ENCODE data around the gene RGS11. TPM values are rescaled to one million over a fixed set of nuclear protein-coding genes. Genes with fewer than 3 reads are reported as not detected.

RGS11 gene
- total and polyA plus RNA-seq, 2 experiments from 2014 or later: 0.74 to 1.8 TPM

DNA sequence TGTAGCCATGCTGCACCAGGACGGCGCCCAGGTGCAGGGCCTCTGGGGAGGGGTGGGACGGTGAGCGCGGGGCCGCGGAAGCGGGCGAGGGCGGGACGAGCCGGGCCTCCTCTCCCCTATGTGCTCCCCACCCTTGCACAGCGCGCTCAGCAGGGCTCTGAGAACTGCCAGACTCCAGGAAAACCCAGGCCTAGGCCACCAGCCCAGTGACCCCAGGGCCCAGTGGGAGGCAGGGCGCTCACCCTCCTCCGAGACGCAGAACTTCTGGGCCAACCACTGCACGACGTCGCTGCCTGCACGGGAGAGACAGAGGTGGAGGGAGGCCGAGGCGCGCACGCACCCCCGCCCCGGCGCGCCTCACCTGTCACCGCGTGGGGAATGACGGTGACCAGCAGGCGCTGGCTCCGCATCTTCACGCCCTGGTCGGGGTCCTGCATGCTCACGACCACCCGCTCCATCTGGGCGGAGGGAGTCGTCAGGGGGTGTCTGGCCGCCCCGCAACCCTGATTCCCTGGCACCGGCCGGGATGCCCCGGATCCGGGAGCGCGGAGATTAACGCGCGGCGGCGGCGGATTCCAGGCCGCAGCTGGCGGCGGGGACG is 603 bp downstream of the RGS11 start:
- Mint-ChIP-seq H3K36me3 (ENCODE audit: low read depth) (no peaks in the 10 kb centered on the region; the same call in 2 of the 3 replicates), H3K9me3 (no peaks in the 10 kb centered on the region), H3K4me3 (peak overlapping the region; percentile 68), H3K27ac (no peak overlapping the region), H3K4me1 (no peaks in the 10 kb centered on the region), H3K27me3 (ENCODE audit: insufficient read depth, low read depth, poor library complexity) (peaks cover 37% of the 10 kb centered on the region)
- Histone ChIP-seq H3K4me2 (peak overlapping the region; percentile 84), H3K4me1 (ENCODE audit: insufficient read depth) (no peaks in the 10 kb centered on the region), H3F3A (replicated peaks; ENCODE audit: low read depth) (peaks cover 4% of the 10 kb centered on the region; the same call in 1 of the 2 replicates), H2AFZ (peak overlapping the region; percentile 93; the same call in 1 of the 2 replicates), H3K27me3 (ENCODE audit: insufficient read depth) (peaks cover 48% of the 10 kb centered on the region), H3K4me3 (peak overlapping the region; percentile 63), H3K9me2 (ENCODE audit: insufficient read depth) (no peaks in the 10 kb centered on the region), H3K79me2 (replicated peaks; ENCODE audit: insufficient read depth) (no peaks in the 10 kb centered on the region), H4K20me1 (replicated peaks; ENCODE audit: insufficient read depth) (0 out of 2 replicates have a peak, but pooled peaks cover 2% of the 10 kb centered on the region), H3K27ac (ENCODE audit: low read depth) (no peak overlapping the region), H3K36me3 (ENCODE audit: insufficient read depth) (no peaks in the 10 kb centered on the region)
- TF ChIP-seq STAT1 (IDR thresholded peaks at IDR 0.05; ENCODE audit: unreplicated experiment): no peak
- TF ChIP-seq EZH2 (IDR thresholded peaks at IDR 0.05; ENCODE audit: low read depth, unreplicated experiment): peak; percentile 80
- no peak for TF ChIP-seq EZH2phosphoT487 (IDR thresholded peaks at IDR 0.05; ENCODE audit: unreplicated experiment)
- no peak for TF ChIP-seq POLR2AphosphoS5 (IDR thresholded peaks at IDR 0.05; ENCODE audit: low read depth)
- peak; percentile 62 for DNase-seq (ENCODE audit: low spot score)
- peak; percentile 66 for ATAC-seq

DNA sequence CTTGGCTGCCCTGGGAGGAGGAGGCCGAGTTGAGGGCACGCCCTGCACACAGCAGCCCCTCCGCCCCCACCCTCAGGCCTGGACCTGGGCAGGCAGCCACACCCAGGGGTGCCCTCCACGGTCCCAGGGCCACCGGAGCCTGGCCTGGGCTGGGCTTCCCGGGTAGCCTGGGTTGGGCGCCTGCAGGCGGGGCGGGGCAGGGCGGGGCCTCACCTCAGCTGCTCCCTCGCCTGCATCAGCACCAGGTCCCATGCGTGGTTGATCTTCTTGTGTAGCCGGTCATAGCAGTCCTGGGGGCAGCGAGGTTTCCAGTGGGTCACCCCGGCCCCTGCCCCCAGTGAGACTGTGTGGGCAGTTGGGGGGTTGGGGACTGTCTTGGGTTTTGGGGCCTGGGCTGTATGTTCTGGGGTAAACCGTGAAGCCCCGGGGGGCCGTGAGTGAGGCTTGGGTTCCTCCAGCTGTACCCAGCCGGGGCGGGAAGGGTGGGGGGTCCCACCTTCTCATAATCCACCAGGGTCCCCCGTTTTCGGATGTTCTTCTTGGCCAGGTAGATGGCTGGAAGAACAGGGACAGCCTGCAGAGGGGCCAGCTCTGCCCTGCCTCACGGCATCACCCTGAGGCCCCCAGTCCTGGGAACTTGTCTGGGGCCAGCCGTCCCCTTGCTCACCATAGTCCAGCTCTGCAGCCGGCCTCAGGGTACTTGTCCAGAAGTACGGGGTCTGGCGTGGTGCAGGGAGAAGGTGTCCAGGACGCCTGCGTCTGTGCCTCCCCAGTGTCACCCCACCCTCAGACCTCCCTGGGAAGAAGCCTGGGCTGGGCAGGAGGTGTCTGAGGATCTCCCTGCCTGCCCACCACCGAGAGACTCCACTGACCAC is 2.0 kb downstream of the RGS11 start:
- Histone ChIP-seq H3K36me3 (ENCODE audit: insufficient read depth) (no peaks in the 10 kb centered on the region), H3F3A (replicated peaks; ENCODE audit: low read depth) (no peaks in the 10 kb centered on the region; the same call in 1 of the 2 replicates), H2AFZ (no peak overlapping the region), H3K9me2 (ENCODE audit: insufficient read depth) (no peaks in the 10 kb centered on the region), H3K4me2 (no peak overlapping the region), H3K4me1 (ENCODE audit: insufficient read depth) (no peaks in the 10 kb centered on the region), H3K79me2 (replicated peaks; ENCODE audit: insufficient read depth) (no peaks in the 10 kb centered on the region), H3K4me3 (no peak overlapping the region), H4K20me1 (replicated peaks; ENCODE audit: insufficient read depth) (no peaks in the 10 kb centered on the region), H3K27me3 (ENCODE audit: insufficient read depth) (peaks cover 36% of the 10 kb centered on the region), H3K27ac (ENCODE audit: low read depth) (no peak overlapping the region)
- no peaks in the 10 kb centered on the region; the same call in 2 of the 3 replicates for H3K36me3 Mint-ChIP-seq (ENCODE audit: low read depth)
- H3K4me1 Mint-ChIP-seq: no peaks in the 10 kb centered on the region
- H3K27ac Mint-ChIP-seq: no peak overlapping the region
- TF ChIP-seq EZH2 (IDR thresholded peaks at IDR 0.05; ENCODE audit: low read depth, unreplicated experiment): no peak
- no peak for TF ChIP-seq POLR2AphosphoS5 (IDR thresholded peaks at IDR 0.05; ENCODE audit: low read depth)
- TF ChIP-seq, protein P1, sequence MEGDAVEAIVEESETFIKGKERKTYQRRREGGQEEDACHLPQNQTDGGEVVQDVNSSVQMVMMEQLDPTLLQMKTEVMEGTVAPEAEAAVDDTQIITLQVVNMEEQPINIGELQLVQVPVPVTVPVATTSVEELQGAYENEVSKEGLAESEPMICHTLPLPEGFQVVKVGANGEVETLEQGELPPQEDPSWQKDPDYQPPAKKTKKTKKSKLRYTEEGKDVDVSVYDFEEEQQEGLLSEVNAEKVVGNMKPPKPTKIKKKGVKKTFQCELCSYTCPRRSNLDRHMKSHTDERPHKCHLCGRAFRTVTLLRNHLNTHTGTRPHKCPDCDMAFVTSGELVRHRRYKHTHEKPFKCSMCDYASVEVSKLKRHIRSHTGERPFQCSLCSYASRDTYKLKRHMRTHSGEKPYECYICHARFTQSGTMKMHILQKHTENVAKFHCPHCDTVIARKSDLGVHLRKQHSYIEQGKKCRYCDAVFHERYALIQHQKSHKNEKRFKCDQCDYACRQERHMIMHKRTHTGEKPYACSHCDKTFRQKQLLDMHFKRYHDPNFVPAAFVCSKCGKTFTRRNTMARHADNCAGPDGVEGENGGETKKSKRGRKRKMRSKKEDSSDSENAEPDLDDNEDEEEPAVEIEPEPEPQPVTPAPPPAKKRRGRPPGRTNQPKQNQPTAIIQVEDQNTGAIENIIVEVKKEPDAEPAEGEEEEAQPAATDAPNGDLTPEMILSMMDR (conservative IDR thresholded peaks at IDR 0.05; ENCODE audit: low read depth in 2 of 2): no peak
- TF ChIP-seq, protein P2, sequence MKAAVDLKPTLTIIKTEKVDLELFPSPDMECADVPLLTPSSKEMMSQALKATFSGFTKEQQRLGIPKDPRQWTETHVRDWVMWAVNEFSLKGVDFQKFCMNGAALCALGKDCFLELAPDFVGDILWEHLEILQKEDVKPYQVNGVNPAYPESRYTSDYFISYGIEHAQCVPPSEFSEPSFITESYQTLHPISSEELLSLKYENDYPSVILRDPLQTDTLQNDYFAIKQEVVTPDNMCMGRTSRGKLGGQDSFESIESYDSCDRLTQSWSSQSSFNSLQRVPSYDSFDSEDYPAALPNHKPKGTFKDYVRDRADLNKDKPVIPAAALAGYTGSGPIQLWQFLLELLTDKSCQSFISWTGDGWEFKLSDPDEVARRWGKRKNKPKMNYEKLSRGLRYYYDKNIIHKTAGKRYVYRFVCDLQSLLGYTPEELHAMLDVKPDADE (IDR thresholded peaks at IDR 0.05): no peak
- TF ChIP-seq, protein P3, sequence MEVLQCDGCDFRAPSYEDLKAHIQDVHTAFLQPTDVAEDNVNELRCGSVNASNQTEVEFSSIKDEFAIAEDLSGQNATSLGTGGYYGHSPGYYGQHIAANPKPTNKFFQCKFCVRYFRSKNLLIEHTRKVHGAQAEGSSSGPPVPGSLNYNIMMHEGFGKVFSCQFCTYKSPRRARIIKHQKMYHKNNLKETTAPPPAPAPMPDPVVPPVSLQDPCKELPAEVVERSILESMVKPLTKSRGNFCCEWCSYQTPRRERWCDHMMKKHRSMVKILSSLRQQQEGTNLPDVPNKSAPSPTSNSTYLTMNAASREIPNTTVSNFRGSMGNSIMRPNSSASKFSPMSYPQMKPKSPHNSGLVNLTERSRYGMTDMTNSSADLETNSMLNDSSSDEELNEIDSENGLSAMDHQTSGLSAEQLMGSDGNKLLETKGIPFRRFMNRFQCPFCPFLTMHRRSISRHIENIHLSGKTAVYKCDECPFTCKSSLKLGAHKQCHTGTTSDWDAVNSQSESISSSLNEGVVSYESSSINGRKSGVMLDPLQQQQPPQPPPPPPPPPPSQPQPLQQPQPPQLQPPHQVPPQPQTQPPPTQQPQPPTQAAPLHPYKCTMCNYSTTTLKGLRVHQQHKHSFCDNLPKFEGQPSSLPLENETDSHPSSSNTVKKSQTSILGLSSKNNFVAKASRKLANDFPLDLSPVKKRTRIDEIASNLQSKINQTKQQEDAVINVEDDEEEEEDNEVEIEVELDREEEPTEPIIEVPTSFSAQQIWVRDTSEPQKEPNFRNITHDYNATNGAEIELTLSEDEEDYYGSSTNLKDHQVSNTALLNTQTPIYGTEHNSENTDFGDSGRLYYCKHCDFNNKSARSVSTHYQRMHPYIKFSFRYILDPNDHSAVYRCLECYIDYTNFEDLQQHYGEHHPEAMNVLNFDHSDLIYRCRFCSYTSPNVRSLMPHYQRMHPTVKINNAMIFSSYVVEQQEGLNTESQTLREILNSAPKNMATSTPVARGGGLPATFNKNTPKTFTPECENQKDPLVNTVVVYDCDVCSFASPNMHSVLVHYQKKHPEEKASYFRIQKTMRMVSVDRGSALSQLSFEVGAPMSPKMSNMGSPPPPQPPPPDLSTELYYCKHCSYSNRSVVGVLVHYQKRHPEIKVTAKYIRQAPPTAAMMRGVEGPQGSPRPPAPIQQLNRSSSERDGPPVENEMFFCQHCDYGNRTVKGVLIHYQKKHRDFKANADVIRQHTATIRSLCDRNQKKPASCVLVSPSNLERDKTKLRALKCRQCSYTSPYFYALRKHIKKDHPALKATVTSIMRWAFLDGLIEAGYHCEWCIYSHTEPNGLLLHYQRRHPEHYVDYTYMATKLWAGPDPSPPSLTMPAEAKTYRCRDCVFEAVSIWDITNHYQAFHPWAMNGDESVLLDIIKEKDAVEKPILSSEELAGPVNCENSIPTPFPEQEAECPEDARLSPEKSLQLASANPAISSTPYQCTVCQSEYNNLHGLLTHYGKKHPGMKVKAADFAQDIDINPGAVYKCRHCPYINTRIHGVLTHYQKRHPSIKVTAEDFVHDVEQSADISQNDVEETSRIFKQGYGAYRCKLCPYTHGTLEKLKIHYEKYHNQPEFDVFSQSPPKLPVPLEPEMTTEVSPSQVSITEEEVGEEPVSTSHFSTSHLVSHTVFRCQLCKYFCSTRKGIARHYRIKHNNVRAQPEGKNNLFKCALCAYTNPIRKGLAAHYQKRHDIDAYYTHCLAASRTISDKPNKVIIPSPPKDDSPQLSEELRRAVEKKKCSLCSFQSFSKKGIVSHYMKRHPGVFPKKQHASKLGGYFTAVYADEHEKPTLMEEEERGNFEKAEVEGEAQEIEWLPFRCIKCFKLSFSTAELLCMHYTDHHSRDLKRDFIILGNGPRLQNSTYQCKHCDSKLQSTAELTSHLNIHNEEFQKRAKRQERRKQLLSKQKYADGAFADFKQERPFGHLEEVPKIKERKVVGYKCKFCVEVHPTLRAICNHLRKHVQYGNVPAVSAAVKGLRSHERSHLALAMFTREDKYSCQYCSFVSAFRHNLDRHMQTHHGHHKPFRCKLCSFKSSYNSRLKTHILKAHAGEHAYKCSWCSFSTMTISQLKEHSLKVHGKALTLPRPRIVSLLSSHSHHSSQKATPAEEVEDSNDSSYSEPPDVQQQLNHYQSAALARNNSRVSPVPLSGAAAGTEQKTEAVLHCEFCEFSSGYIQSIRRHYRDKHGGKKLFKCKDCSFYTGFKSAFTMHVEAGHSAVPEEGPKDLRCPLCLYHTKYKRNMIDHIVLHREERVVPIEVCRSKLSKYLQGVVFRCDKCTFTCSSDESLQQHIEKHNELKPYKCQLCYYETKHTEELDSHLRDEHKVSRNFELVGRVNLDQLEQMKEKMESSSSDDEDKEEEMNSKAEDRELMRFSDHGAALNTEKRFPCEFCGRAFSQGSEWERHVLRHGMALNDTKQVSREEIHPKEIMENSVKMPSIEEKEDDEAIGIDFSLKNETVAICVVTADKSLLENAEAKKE (CRISPR knock-in tag; IDR thresholded peaks at IDR 0.05): no peak
- TF ChIP-seq JUNB (IDR thresholded peaks at IDR 0.05; ENCODE audit: unreplicated experiment): no peak
- ATAC-seq: no peak
- H3K9me3 Mint-ChIP-seq: no peaks in the 10 kb centered on the region
- H3K4me3 Mint-ChIP-seq: no peak overlapping the region
- H3K27me3 Mint-ChIP-seq (ENCODE audit: insufficient read depth, low read depth, poor library complexity): peaks cover 29% of the 10 kb centered on the region
- no peak for DNase-seq (ENCODE audit: low spot score)
